Glutamatergic neuron (in vitro differentiated cells): ENCODE measurements around the gene WDFY4. TPM values are rescaled to one million over a fixed set of nuclear protein-coding genes. Genes with fewer than 3 reads are reported as not detected.

Experiments
- DNase-seq: peaks from one replicate; pipeline ENCODE4 v3.0.0; 2022
- H3K27ac Mint-ChIP-seq: one replicate; pipeline ENCODE4 v1.8.0; 2020; ENCODE audit warnings: mild to moderate bottlenecking, mixed read lengths, inconsistent platforms; ENCODE audit not compliant: unreplicated experiment
- H3K27me3 Mint-ChIP-seq: one replicate; pipeline ENCODE4 v1.8.0; 2020; ENCODE audit warnings: mild to moderate bottlenecking, moderate library complexity, mixed read lengths, inconsistent platforms; ENCODE audit not compliant: unreplicated experiment
- H3K36me3 Mint-ChIP-seq: one replicate; pipeline ENCODE4 v1.8.0; 2020; ENCODE audit warnings: mild to moderate bottlenecking, mixed read lengths, inconsistent platforms; ENCODE audit not compliant: unreplicated experiment
- H3K4me1 Mint-ChIP-seq: one replicate; pipeline ENCODE4 v1.8.0; 2020; ENCODE audit warnings: mild to moderate bottlenecking, low read depth, mixed read lengths, inconsistent platforms; ENCODE audit not compliant: unreplicated experiment
- H3K4me3 Mint-ChIP-seq: one replicate; pipeline ENCODE4 v1.8.0; 2020; ENCODE audit warnings: mild to moderate bottlenecking, mixed read lengths, inconsistent platforms; ENCODE audit not compliant: unreplicated experiment
- H3K9me3 Mint-ChIP-seq: one replicate; pipeline ENCODE4 v1.8.0; 2020; ENCODE audit warnings: mild to moderate bottlenecking, moderate library complexity, mixed read lengths, inconsistent platforms; ENCODE audit not compliant: unreplicated experiment
- total RNA-seq: library from RNA; stranded (reverse); fragmentation: NEBNext Ultra II Directional; extraction: Animal tissue kit (Norgen Biotek cat#: 25700); gene quantifications from one replicate; pipeline ENCODE4 v1.2.1, GENCODE V29; 2021; ENCODE audit not compliant: unreplicated experiment
- TF ChIP-seq, protein P1 (sequence below): fragments of 200-600 bp; sonication (generic); IDR thresholded peaks from one replicate; pipeline ENCODE4 v1.5.0; 2021; ENCODE audit not compliant: partially characterized antibody, unreplicated experiment

WDFY4 gene
- total RNA-seq, 1 donor from 2014 or later, result not detected

DNA sequence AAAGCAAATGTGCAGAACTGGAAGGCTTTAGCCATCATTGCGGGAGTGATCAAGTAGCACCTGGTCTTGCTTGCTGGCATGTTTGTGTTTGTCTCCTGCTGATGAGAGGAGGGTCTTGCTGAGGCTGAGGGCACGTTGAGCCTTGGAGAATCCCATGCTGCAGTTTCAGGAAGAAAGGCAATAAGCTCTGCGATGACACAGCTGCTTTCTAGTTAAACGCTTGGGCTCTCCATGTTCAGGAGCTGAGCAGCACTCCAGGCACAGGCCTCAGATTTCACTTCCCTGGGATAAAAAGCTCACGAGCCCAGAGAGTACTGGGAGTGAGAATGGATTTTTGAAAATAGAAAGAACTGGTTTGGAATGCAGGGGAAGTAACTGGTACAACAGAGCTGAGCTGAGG is 154.2 kb downstream of the WDFY4 start:
- DNase-seq, result no peak
- H3K27me3 Mint-ChIP-seq, result peaks cover 2% of the 10 kb centered on the region
- H3K4me1 Mint-ChIP-seq, result peaks cover 22% of the 10 kb centered on the region
- H3K27ac Mint-ChIP-seq, result no peak overlapping the region
- TF ChIP-seq, protein P1, sequence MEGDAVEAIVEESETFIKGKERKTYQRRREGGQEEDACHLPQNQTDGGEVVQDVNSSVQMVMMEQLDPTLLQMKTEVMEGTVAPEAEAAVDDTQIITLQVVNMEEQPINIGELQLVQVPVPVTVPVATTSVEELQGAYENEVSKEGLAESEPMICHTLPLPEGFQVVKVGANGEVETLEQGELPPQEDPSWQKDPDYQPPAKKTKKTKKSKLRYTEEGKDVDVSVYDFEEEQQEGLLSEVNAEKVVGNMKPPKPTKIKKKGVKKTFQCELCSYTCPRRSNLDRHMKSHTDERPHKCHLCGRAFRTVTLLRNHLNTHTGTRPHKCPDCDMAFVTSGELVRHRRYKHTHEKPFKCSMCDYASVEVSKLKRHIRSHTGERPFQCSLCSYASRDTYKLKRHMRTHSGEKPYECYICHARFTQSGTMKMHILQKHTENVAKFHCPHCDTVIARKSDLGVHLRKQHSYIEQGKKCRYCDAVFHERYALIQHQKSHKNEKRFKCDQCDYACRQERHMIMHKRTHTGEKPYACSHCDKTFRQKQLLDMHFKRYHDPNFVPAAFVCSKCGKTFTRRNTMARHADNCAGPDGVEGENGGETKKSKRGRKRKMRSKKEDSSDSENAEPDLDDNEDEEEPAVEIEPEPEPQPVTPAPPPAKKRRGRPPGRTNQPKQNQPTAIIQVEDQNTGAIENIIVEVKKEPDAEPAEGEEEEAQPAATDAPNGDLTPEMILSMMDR, result no peak
- H3K9me3 Mint-ChIP-seq, result no peaks in the 10 kb centered on the region
- H3K36me3 Mint-ChIP-seq, result no peaks in the 10 kb centered on the region
- no peak overlapping the region for H3K4me3 Mint-ChIP-seq

GRCh38 chr10:48839809-48840679 is 155.4 kb downstream of the WDFY4 start:
- H3K4me3 Mint-ChIP-seq, result peak overlapping the region; percentile 7
- peak overlapping the region; percentile 28 for H3K27ac Mint-ChIP-seq
- H3K36me3 Mint-ChIP-seq, result no peaks in the 10 kb centered on the region
- TF ChIP-seq, protein P1, result no peak
- H3K4me1 Mint-ChIP-seq, result peaks cover 22% of the 10 kb centered on the region
- peaks cover 2% of the 10 kb centered on the region for H3K27me3 Mint-ChIP-seq
- no peaks in the 10 kb centered on the region for H3K9me3 Mint-ChIP-seq
- peak; percentile 37 for DNase-seq

DNA sequence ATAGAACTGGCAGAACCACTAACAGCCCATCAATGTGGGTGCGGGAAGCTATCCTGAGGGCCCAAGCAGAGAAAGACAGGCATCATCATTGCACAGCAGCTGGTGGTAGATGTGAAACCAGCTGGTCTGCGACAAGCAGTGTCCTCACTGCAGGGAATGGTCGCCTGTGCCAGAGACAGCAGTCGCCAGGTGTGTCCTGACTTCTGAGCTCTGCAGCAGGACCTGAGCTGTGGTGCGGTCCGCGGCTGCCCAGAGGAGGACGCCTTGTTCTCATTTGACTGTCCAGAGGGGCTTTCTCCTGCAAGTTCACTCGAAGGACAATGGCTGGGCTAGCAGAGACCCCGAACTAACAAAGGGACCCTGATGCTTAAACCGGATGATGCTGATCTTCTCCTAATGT is 157.6 kb downstream of the WDFY4 start:
- DNase-seq, result no peak
- Mint-ChIP-seq H3K27ac (no peak overlapping the region), H3K4me1 (peaks cover 22% of the 10 kb centered on the region), H3K27me3 (peaks cover 2% of the 10 kb centered on the region), H3K9me3 (no peaks in the 10 kb centered on the region), H3K4me3 (no peak overlapping the region), H3K36me3 (no peaks in the 10 kb centered on the region)
- TF ChIP-seq, protein P1, result no peak

- H3K27ac Mint-ChIP-seq, result no peak overlapping the region
- H3K4me3 Mint-ChIP-seq, result no peak overlapping the region
- peaks cover 2% of the 10 kb centered on the region for H3K27me3 Mint-ChIP-seq
- TF ChIP-seq, protein P1, result no peak
- no peak for DNase-seq
- H3K36me3 Mint-ChIP-seq, result no peaks in the 10 kb centered on the region
- no peaks in the 10 kb centered on the region for H3K9me3 Mint-ChIP-seq
- H3K4me1 Mint-ChIP-seq, result peaks cover 22% of the 10 kb centered on the region
These were observed 158.5 kb downstream of the WDFY4 start for GRCh38 chr10:48843198-48843597.

- H3K4me1 Mint-ChIP-seq, result peaks cover 13% of the 10 kb centered on the region
- DNase-seq, result no peak
These were observed 159.9 kb downstream of the WDFY4 start for GRCh38 chr10:48844616-48845015.

More at GRCh38 chr10:48844616-48845015, 159.9 kb downstream of the WDFY4 start:
- H3K27me3 Mint-ChIP-seq, result peaks cover 2% of the 10 kb centered on the region
- H3K9me3 Mint-ChIP-seq, result no peaks in the 10 kb centered on the region
- no peak overlapping the region for H3K4me3 Mint-ChIP-seq
- H3K36me3 Mint-ChIP-seq, result no peaks in the 10 kb centered on the region
- H3K27ac Mint-ChIP-seq, result no peak overlapping the region
- TF ChIP-seq, protein P1, result no peak
